ENCODE results near the gene GSG1L.

The GSG1L gene

GRCh38 chr16:27791404-27791719, 272.2 kb downstream of the GSG1L start:
- no peak for DNase-seq (ENCODE audit: low read depth)

GRCh38 chr16:27790546-27791403, 272.7 kb downstream of the GSG1L start:
- H3K4me3 ChIP-seq (ENCODE audit: low read depth, low read length), result no peak overlapping the region
- no peak for DNase-seq (ENCODE audit: low read depth)
- TF ChIP-seq CTCF (IDR thresholded peaks at IDR 0.05; ENCODE audit: low read depth, low read length) (no peak), POLR2A (IDR thresholded peaks at IDR 0.05; ENCODE audit: extremely low read depth, insufficient read length) (no peak), MYC (IDR thresholded peaks at IDR 0.05; ENCODE audit: low read depth, low read length) (no peak), MAX (IDR thresholded peaks at IDR 0.05; ENCODE audit: low read depth, low read length) (no peak)

More at GRCh38 chr16:27791404-27791719, 272.2 kb downstream of the GSG1L start:
- H3K4me3 ChIP-seq (ENCODE audit: low read depth, low read length), result no peak overlapping the region
- no peak for TF ChIP-seq CTCF (IDR thresholded peaks at IDR 0.05; ENCODE audit: low read depth, low read length)
- TF ChIP-seq MAX (IDR thresholded peaks at IDR 0.05; ENCODE audit: low read depth, low read length), result no peak
- no peak for TF ChIP-seq MYC (IDR thresholded peaks at IDR 0.05; ENCODE audit: low read depth, low read length)
- TF ChIP-seq POLR2A (IDR thresholded peaks at IDR 0.05; ENCODE audit: extremely low read depth, insufficient read length), result no peak

- TF ChIP-seq MAX (IDR thresholded peaks at IDR 0.05; ENCODE audit: low read depth, low read length), result no peak
- no peak for TF ChIP-seq POLR2A (IDR thresholded peaks at IDR 0.05; ENCODE audit: extremely low read depth, insufficient read length)
- no peak overlapping the region for H3K4me3 ChIP-seq (ENCODE audit: low read depth, low read length)
- DNase-seq (ENCODE audit: low read depth), result no peak
These were observed 273.8 kb downstream of the GSG1L start for GRCh38 chr16:27789595-27790241.

- no peak for DNase-seq (ENCODE audit: low read depth)
- no peak overlapping the region for H3K4me3 ChIP-seq (ENCODE audit: low read depth, low read length)
- no peak for TF ChIP-seq MYC (IDR thresholded peaks at IDR 0.05; ENCODE audit: low read depth, low read length)
These were observed 274.4 kb downstream of the GSG1L start for GRCh38 chr16:27789150-27789549.

- no peak for DNase-seq (ENCODE audit: low read depth)
- H3K4me3 ChIP-seq (ENCODE audit: low read depth, low read length), result no peak overlapping the region
- TF ChIP-seq CTCF (IDR thresholded peaks at IDR 0.05; ENCODE audit: low read depth, low read length) (no peak), POLR2A (IDR thresholded peaks at IDR 0.05; ENCODE audit: extremely low read depth, insufficient read length) (no peak), MAX (IDR thresholded peaks at IDR 0.05; ENCODE audit: low read depth, low read length) (no peak), MYC (IDR thresholded peaks at IDR 0.05; ENCODE audit: low read depth, low read length) (no peak)
These were observed 275.8 kb downstream of the GSG1L start for GRCh38 chr16:27787665-27788064.

- H3K4me3 ChIP-seq (ENCODE audit: low read depth, low read length), result no peak overlapping the region
- no peak for DNase-seq (ENCODE audit: low read depth)
- TF ChIP-seq POLR2A (IDR thresholded peaks at IDR 0.05; ENCODE audit: extremely low read depth, insufficient read length) (no peak), CTCF (IDR thresholded peaks at IDR 0.05; ENCODE audit: low read depth, low read length) (no peak), MAX (IDR thresholded peaks at IDR 0.05; ENCODE audit: low read depth, low read length) (no peak), MYC (IDR thresholded peaks at IDR 0.05; ENCODE audit: low read depth, low read length) (no peak)
These were observed 276.4 kb downstream of the GSG1L start for GRCh38 chr16:27786923-27787625.

All from NB4 (cell line).